Ascending aorta (tissue), 2 donors: ENCODE measurements around the gene OR11G2. TPM values are rescaled to one million over a fixed set of nuclear protein-coding genes. Genes with fewer than 3 reads are reported as not detected.
"Not testable (repeated sequence)": the region's sequence is repeated elsewhere in the genome, so short reads cannot be mapped to it uniquely, and the experiment has no call there.

Source experiments
- DNase-seq, 2 donors: peaks; one replicate each; pipeline ENCODE4 v3.0.0-alpha.2; 2019; ENCODE audit warnings: low spot score in 2 of 2
- H3K27ac ChIP-seq, 2 donors: fragments of 200-600 bp; sonication (generic); one replicate each; pipeline ENCODE4 v1.5.1; 2016 to 2017; ENCODE audit warnings: mild to moderate bottlenecking in 1 of 2
- H3K27me3 ChIP-seq: fragments of 200-600 bp; sonication (generic); one replicate; pipeline ENCODE4 v1.5.1; 2017
- H3K36me3 ChIP-seq, 2 donors: fragments of 200-600 bp; sonication (generic); one replicate each; pipeline ENCODE4 v1.5.1; 2016
- H3K4me1 ChIP-seq, 2 donors: fragments of 200-600 bp; sonication (generic); one replicate each; pipeline ENCODE4 v1.5.1; 2016 to 2017; ENCODE audit warnings: mild to moderate bottlenecking in 1 of 2
- H3K4me3 ChIP-seq, 2 donors: fragments of 200-600 bp; sonication (generic); one replicate each; pipeline ENCODE4 v1.5.1; 2016 to 2017; ENCODE audit warnings: mild to moderate bottlenecking in 1 of 2
- H3K9me3 ChIP-seq, 2 donors: fragments of 200-600 bp; sonication (generic); one replicate each; pipeline ENCODE4 v1.5.1; 2016
- intact Hi-C: fragments of 100-400 bp; cut with DNase I; formaldehyde crosslinking; loops from one replicate; pipeline ENCODE4 v1.15.1; 2023
- total RNA-seq: library from RNA; depleted of rRNA; stranded (reverse); fragments of >200 nt; gene quantifications from one replicate; pipeline ENCODE4 v1.1.0, GENCODE V29; 2016
- TF ChIP-seq, protein P1 (sequence below), 3 experiments: fragments of 200-600 bp in 2 of 3; fragments of 450-650 bp in 1 of 3; sonication (generic) in 2 of 3; IDR thresholded peaks; one replicate each; pipeline ENCODE4 v1.5.1; 2016 to 2019; ENCODE audit warnings: antibody characterized with exemption in 3 of 3, mild to moderate bottlenecking in 1 of 3, moderate library complexity in 1 of 3

Gene OR11G2
- total RNA-seq, 1 donor from 2014 or later = not detected

DNA sequence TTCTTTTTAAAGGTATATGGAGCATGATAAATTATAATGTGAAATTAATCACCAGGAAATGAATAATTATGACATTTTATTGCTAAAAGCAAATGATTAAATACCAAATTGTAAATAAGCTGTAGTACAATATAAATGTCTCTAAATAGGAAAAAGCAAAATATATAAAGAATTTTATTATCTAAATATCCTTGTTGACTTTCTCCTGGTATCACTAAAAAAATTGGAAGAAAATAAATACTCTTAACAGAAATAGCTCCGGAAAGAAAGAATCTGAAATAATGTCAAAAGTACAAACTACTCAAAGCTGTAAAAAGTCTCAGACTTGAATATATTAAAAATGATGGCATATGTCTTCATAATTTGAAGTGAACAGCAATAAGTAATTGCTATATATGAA lies 38.0 kb downstream of the OR11G2 start, which contains the start of gene OR11H7:
TSS of gene OR11H7 (plus strand) at position 301 of the 400 bp plus-strand sequence.
- no peaks in the 10 kb centered on the region for H3K27me3 ChIP-seq
- intact Hi-C loops = no loop called here
- no peaks in the 10 kb centered on the region for H3K36me3 ChIP-seq

DNA sequence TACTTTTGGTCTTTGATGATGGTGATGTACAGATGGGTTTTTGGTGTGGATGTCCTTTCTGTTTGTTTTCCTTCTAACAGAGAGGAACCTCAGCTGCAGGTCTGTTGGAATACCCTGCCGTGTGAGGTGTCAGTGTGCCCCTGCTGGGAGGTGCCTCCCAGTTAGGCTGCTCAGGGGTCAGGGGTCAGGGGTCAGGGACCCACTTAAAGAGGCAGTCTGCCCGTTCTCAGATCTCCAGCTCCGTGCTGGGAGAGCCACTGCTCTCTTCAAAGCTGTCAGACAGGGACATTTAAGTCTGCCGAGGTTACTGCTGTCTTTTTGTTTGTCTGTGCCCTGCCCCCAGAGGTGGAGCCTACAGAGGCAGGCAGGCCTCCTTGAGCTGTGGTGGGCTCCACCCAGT lies 44.7 kb downstream of the OR11G2 start:
- intact Hi-C loops, H3K27ac ChIP-seq, H3K27me3 ChIP-seq, H3K9me3 ChIP-seq, H3K36me3 ChIP-seq, H3K4me3 ChIP-seq, DNase-seq, H3K4me1 ChIP-seq: not testable (repeated sequence)

More for the DNA sequence above, 38.0 kb downstream of the OR11G2 start, which contains the start of gene OR11H7:
- TF ChIP-seq, protein P1, sequence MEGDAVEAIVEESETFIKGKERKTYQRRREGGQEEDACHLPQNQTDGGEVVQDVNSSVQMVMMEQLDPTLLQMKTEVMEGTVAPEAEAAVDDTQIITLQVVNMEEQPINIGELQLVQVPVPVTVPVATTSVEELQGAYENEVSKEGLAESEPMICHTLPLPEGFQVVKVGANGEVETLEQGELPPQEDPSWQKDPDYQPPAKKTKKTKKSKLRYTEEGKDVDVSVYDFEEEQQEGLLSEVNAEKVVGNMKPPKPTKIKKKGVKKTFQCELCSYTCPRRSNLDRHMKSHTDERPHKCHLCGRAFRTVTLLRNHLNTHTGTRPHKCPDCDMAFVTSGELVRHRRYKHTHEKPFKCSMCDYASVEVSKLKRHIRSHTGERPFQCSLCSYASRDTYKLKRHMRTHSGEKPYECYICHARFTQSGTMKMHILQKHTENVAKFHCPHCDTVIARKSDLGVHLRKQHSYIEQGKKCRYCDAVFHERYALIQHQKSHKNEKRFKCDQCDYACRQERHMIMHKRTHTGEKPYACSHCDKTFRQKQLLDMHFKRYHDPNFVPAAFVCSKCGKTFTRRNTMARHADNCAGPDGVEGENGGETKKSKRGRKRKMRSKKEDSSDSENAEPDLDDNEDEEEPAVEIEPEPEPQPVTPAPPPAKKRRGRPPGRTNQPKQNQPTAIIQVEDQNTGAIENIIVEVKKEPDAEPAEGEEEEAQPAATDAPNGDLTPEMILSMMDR (IDR thresholded peaks at IDR 0.05) = no peak
- H3K4me3 ChIP-seq = no peak within 1 kb of the TSS
- peaks cover 0 to 9% of the 10 kb centered on the region in 2 donors for H3K9me3 ChIP-seq
- no peak for DNase-seq
- H3K27ac ChIP-seq = no peak within 1 kb of the TSS
- H3K4me1 ChIP-seq = no peaks in the 10 kb centered on the region

DNA sequence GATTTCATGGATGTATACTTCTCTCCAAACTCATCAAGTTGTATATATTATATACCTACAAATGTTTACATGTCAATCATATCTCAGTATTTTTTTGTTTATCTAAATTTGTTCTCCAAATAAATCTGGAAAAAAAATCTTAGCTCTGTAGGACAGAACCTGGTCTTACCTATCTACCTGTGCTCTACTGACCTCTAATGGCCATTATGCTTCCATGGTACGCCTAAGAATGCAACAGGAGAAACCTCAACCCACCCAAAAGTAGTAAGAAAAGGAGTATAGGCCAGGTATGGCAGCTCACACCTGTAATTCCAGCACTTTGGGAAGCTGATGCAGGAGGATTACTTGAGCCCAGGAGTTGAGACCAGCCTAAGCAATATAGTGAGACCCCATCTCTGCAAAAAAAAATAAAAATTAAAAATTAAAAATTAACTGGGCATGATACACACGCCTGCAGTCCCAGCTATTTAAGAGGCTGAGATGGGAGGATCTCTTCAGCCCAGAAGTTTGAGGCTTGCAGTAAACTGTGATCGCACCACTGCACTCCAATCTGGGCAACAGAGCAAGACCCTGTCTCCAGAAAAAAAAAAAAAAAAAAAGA lies 57.0 kb downstream of the OR11G2 start:
- no peak overlapping the region for H3K27ac ChIP-seq
- no peaks in the 10 kb centered on the region for H3K27me3 ChIP-seq
- no peaks in the 10 kb centered on the region for H3K4me1 ChIP-seq
- no peak for DNase-seq
- no peak overlapping the region for H3K4me3 ChIP-seq
- intact Hi-C loops = no loop called here
- peaks cover 0 to 15% of the 10 kb centered on the region in 2 donors for H3K9me3 ChIP-seq
- TF ChIP-seq, protein P1 (IDR thresholded peaks at IDR 0.05) = no peak
- no peaks in the 10 kb centered on the region for H3K36me3 ChIP-seq

Other genes starting within 250 kb of the OR11G2 start
- not detected for gene OR4K15, start 215.3 kb upstream of the OR11G2 start, total RNA-seq
- gene OR4Q2, start 188.7 kb upstream of the OR11G2 start, total RNA-seq = not detected
- not detected for gene OR4K14, start 171.6 kb upstream of the OR11G2 start, total RNA-seq
- gene OR4K13, start 154.9 kb upstream of the OR11G2 start, total RNA-seq = not detected
- gene OR4L1, start 130.9 kb upstream of the OR11G2 start, total RNA-seq = not detected
- gene OR4K17, start 80.2 kb upstream of the OR11G2 start, total RNA-seq = not detected
- not detected for gene OR4N5, start 52.1 kb upstream of the OR11G2 start, total RNA-seq
- gene OR11H6, start 32.8 kb downstream of the OR11G2 start, total RNA-seq = not detected
- gene OR11H7, start 38.1 kb downstream of the OR11G2 start, total RNA-seq = not detected
- not detected for gene OR11H4, start 48.4 kb downstream of the OR11G2 start, total RNA-seq
- 7.8 TPM for gene TTC5, start 115.1 kb downstream of the OR11G2 start, total RNA-seq
- gene CCNB1IP1, start 142.4 kb downstream of the OR11G2 start, total RNA-seq = 12.6 TPM
- gene PARP2, start 152.7 kb downstream of the OR11G2 start, total RNA-seq = 0.32 TPM
- 43.7 TPM for gene TEP1, start 222.6 kb downstream of the OR11G2 start, total RNA-seq
- not detected for gene KLHL33, start 245.3 kb downstream of the OR11G2 start, total RNA-seq